Left cardiac atrium (tissue), 4 donors: ENCODE results near the gene EML1. TPM values are rescaled to one million over a fixed set of nuclear protein-coding genes. Genes with fewer than 3 reads are reported as not detected.

Experiments
- ATAC-seq, 2 donors: fragments of 200-7000 bp; cut with Tn5 transposase; one replicate each; pipeline ENCODE4 v1.9.1; 2020; ENCODE audit warnings: mild to moderate bottlenecking in 2 of 2, moderate library complexity in 2 of 2
- DNase-seq: peaks from one replicate; pipeline ENCODE4 v3.0.0-alpha.2; 2020
- intact Hi-C, 2 donors: fragments of 100-400 bp; cut with DNase I; formaldehyde crosslinking; loops; one replicate each; pipeline versions ENCODE4 v1.14.1 to v1.15.1; 2022 to 2023
- total RNA-seq, 2 donors: library from RNA; stranded (reverse); fragmentation: NEBNext Ultra II Directional; extraction: Animal tissue kit (Norgen Biotek cat#: 25700); gene quantifications; one replicate each; pipeline ENCODE4 v1.2.1, GENCODE V29; 2021
- donor health status: DM: no; HTN: yes; CAD: no.
- donor health status: DM: no; HTN: yes; CAD: no; lungs with severe emphysema.
- donor health status: DM: yes; HTN: yes; CAD: no.
- donor health status: Dilated cardiomyopathy.

Gene EML1
- total RNA-seq, 2 donors from 2014 or later: 23.7 to 24.6 TPM

DNA sequence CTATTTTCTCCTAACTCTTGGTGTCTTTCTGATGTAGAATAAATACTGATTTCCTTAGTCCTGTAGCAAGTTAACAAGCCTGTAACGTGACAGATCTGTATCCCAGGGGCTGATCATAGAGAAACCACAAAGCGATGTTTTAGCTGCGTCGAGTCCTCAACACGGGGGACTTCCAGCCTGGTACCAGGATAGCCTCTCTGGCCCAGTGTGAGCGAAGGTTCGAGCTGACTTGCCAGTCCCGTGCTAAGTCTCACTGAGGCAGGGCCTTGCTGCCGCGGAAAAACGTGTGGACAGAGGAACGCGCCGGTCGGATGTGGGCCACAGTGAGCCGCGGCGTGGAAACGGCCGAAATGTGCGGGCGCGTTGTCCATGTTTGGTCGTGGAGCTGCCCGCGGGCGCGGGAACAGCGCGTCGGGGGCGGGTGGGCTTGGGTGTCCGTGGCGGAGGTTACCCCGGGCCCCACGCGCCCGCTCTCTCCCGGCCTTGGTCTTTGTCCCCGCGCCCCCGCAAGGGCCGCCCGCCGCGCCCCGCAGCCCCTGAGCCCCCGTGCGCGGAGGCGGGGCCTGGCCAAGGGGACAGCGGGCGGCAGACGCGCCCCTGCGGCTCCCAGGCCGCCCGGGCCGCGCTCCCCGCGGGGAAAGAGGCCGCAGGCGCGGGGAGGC, 531 bp upstream of the EML1 start:
- intact Hi-C loops: loop anchor here (5.0 kb wide), 2 partner anchors 35 to 60 kb away; no protein-coding TSS in a partner anchor
- peak; percentile 31 to 32 for ATAC-seq
- DNase-seq: peak; percentile 44

DNA sequence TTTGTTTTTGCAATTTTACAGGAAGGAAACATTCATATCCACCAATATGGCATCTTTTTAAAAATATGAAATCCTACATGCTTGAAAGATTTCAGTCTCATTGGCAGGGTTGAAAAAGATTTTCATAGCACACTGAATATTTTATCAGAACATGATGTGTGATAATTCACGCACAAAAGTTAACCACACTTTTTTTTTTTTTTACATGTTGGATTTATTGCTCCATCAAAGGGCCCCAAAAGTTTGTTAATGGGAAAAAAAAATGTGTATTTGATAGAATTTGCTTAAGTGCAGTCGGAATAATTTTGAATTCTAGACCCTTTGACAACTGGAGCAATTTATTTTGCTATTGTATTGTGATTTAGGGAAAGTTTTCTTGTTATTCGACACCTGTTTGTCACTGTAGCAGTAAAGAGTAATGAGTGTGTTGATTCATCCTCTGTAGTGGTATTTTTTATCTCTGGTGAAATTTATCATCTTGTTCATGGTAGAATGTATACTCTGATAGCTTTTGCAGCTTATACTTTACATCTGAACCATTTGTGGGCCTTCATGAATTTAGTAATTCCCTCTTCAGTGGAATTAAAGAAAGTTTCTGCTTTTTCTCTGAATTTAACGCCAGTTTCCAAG, 1.1 kb downstream of the EML1 start:
- ATAC-seq (no peak), DNase-seq (no peak)
- intact Hi-C loops: loop anchor here (5.0 kb wide), 2 partner anchors 37 to 62 kb away; no protein-coding TSS in a partner anchor

DNA sequence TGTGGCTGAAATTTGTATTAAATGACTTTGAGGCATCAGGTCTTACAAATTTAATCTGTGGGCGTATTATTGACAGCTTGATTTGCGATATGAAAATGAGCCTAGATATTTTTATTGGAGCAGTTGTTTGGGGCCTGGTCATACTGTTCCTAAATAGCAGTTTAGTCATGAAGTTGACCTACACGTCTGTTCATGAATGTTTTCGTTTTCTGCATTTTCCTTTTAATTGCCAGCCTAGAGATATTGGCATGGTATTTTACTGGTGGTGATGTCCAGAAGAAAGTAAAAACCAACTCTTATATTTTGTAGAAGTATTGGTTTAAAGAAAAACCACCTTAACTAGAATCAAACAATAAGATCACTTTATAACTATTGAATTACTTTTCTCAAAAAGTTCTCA, 1.8 kb downstream of the EML1 start:
- ATAC-seq (no peak), DNase-seq (no peak)
- intact Hi-C loops: no loop called here

DNA sequence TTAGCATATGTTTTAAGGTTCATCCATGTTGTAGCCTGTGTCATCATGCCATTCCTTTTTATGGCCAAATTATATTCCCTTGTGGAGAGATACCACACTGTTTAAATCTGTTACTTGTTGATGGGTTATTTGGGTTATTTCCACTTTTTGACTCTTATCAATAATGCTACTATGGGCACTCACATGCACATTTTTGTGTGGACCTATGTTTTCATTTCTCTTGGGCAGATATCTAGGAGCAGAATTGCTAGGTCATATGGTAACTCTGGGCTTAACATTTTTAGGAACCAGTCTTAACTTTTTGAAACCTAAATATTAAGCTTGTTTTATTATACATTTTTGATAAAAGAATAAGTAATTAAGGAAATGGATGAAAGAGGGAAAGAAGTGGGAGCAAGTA, 4.0 kb downstream of the EML1 start:
- intact Hi-C loops: no loop called here
- DNase-seq (no peak), ATAC-seq (no peak)

DNA sequence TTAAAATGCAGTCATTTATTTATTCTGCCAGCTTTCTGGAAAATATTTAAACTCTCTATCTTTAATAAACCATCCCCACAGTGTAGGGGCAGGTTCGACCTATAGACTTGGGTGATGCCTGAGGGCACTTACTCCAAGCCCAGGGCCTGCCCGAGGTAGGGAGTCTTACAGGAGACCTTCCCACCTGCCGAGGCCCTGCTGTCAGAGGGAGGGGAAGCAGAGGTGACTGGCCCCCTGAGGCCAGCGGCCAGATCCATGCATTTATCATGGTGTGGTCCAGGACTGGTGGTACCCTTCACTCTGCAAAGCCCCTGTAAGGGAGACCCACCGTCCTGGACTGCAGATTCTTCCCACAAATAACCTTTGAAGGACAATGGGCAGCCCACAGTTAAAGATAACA, 7.6 kb downstream of the EML1 start:
- no peak for DNase-seq
- intact Hi-C loops: loop anchor here in 1 of 2 donors (5.0 kb wide), 1 partner anchor 77 kb away; no protein-coding TSS in a partner anchor

DNA sequence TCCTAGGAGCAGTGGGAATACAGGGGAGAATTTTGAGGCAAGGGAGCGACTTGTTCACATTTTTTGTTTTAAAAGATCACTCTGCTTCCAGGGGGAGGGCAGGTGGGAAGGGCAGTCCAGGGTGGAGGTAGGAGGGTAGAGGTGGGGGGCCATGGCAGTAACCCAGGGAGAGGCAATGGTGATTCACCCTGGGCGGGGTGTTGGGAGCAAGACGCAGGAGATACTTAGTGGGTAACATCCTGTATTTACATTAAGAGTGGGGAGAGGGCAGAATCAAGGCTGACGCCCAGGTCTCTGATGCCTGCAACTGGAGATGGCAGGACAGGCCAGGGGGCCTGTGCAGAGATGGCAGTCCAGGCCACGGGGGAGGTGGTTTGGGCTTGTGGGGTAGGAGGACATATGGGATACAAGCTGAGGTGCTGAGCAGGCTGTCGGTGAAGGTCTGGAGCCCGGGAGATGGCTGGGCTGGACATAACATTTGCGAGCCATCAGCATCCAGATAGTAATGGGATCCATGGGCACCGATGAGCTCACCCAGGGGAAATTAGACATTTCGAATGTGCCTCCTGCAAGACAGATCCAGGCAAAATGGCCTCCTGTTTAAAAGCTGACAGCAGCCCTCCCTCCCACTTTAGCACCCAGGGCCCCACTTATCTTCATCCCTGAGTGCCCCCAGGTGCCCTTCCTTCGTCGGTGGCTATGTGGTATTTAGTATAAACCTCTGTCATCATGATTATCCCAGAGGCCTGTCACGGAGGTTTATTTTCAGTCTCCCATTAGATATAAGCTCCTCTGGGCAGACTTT, 9.3 kb downstream of the EML1 start:
- intact Hi-C loops: loop anchor here in 1 of 2 donors (5.0 kb wide), 1 partner anchor 75 kb away; no protein-coding TSS in a partner anchor
- DNase-seq (no peak), ATAC-seq (peak in 1 of 2 donors; percentile 57)

More for the DNA sequence above, 7.6 kb downstream of the EML1 start:
- ATAC-seq: no peak

DNA sequence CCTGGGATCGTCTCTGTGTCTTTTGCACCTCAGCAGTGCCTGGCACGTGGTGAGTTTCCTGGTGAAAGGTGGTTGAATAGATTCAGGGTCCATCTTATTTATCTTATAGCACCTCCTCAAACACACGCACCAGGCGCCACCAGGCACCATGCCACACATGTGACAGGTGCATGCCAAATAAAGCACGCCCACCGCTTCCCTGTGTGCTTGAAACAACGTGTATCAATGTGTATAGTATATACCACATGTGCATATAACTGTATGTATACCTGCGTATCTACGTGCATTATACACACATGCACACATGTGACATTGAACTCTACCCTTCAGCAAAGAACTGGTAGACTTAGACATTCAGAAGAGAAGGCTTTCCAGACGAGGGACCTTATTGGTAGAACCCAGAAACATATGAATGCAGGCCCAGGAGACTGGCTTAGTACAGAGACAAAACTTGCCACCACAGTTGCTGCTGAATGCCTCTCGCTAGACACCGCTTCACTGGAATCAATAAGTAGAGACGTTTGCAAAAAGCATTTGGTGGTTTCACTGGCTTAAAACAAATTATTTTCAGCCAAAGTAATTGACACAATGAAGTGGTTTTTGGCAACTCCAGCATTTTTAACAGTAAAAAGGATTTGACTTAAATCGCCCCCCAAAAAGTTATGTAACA, 10.0 kb downstream of the EML1 start:
- no peak for ATAC-seq
- intact Hi-C loops: loop anchor here in 1 of 2 donors (5.0 kb wide), 1 partner anchor 74 kb away; no protein-coding TSS in a partner anchor
- no peak for DNase-seq

DNA sequence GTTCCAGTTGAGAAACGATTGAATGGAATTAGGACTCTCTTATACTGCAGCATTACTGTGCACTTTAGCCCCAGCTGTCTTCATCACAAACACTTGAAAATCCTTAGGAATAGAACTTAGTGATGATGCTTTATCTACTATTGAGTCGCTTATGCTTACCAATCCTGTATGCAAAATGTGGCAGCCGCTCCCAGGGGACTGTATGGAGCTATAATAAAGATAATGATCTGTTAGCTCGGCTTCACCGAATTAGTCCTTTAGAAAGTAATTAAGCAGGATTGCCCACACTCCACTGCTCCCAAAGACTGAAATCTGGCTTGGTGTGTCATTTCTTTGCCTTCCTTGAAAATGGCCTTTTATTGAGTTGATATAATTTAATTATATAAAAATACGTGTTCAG, 10.6 kb downstream of the EML1 start:
- ATAC-seq (no peak), DNase-seq (no peak)
- intact Hi-C loops: loop anchor here in 1 of 2 donors (5.0 kb wide), 1 partner anchor 73 kb away; no protein-coding TSS in a partner anchor

DNA sequence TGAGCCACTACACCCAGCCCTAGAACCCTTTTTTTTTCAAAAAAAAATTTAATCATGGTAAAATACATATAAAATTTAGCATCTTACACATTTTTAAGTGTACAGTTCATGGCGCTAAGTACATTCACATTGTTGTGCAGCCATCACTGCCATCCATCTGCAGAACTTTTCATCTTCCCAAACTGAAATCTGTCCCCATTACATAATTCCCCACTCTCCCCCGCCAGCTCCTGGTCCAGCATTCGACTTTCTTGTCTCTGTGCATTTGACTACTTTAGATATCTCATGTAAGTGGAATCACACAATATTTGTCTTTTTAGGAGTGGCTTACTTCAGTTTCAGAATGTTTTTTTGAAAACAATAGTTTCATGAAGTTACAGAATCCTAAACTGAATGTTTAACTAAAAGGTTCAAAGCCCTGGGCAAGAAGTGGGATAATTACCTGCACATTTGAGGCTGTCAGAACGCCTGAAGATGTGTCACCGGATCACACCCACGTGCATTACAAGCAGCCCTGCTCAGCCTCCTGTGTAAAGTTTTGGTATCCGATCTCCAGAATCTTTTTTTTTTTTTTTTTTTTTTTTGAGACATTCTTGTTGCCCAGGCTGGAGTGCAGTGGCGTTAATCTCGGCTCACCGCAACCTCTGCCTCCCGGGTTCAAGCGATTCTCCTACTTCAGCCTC, 12.7 kb downstream of the EML1 start:
- DNase-seq: no peak
- intact Hi-C loops: no loop called here
- no peak for ATAC-seq

DNA sequence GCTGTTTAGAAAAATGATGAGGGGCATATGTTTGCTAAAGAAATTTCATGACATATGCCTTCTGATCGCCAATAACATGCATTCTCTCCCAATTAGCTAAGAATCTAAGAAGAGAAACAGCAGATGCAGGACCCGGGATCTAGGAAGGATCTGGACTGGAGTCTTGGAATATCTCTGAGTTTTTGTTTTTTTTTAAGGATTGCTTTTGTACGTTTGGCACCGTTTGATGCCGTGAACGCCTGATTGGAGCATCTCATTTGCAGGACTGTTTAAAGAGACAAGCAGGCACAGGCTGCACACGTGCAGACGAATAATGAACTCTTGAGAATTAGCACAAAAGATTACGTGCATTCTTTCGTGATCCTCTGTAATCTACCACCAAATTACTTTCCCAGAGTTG, 13.6 kb downstream of the EML1 start:
- DNase-seq: no peak
- ATAC-seq: no peak
- intact Hi-C loops: no loop called here

DNA sequence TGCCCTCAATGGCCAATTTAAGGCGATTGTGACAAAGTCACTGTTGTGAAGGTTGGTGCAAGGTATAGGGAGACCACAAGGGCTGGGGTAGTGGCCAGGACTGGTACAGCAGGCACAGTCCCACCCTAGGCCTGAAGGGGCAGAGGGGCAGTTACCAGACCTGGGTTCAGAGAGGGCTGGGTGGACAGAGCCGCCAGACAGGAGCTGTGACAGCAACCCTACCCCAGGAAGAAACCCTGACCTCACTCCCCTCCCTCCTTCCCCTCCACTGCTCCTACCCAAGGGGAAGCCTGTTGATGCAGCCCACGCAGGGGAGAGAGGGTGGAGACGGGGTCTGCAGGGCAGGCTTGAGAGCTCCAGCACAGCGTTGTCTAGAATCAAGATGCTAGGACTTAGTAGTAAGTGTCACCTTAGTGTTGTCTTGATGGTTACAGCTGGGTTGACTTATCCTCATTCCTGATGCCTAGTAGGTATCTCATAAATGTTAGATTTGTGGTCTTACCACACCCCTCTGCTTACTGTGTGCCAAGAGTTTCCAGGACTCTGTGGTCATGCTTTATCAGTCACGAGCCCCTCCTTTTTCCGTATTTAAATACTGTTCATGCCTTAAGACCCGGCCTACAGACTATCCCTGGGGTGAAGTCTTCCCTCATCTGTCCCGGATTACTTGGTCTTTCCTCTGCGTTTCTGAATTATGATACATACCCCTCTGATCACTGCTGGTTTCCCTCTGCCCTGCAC, 14.4 kb downstream of the EML1 start:
- no peak for DNase-seq
- ATAC-seq: peak in 1 of 2 donors; percentile 29
- intact Hi-C loops: no loop called here

DNA sequence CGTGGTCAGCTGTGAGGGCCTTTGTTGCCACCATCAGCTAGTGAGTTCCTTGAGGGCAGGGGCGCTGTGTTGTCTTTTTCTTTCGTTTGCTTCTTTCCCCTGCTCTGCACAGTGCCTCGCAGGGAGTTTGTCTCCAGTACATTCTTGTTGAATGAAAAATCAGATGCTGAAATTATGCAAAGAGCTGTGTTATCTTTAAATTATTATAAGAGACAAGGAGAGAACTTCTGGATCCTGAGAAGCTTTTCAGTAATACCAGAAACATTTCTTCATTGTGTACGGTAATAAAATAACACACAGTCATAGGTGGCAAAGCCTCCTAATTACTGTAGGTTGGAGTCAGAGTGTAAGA, 14.9 kb downstream of the EML1 start:
- intact Hi-C loops: no loop called here
- DNase-seq: no peak
- ATAC-seq: peak in 1 of 2 donors; percentile 14

DNA sequence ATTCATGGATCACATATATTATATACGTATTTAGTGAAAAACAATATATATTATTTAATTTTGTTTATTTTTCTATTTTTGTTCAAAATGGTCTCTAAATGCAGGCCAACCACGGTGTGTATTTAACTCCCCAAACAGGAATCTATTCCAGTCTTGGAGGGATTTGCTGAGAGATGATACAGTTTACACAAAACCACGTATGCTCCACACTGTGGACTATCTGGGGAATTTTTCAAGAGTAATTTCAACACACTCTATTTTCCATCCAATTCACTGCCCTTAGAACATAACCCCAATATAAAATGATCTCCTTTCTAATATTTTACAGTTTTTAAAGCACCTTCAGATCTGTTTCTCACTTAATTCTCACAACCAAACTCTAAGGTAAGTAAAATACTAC, 15.3 kb downstream of the EML1 start:
- DNase-seq: no peak
- ATAC-seq: peak in 1 of 2 donors; percentile 22
- intact Hi-C loops: no loop called here

DNA sequence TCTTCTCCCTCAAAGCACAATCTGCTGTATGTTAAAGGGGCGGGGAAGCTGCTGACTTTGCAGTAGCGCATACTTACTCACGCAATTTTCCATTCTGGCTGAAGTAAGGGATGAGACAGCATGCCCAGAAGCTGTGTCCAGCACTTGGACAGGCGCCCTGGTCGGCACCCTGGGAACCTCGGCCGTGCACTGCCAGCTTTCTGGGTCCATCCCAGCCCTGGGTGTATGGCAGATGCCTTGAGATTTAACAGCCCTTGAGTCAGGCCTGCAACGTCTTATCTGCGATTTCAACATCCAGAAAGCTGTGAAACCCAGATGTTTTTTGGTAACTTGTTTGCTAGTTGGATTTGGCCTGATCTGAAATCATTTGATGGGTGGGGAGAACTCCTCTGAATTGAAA, 16.1 kb downstream of the EML1 start:
- DNase-seq (peak; percentile 71), ATAC-seq (peak; percentile 91 to 94)
- intact Hi-C loops: no loop called here

DNA sequence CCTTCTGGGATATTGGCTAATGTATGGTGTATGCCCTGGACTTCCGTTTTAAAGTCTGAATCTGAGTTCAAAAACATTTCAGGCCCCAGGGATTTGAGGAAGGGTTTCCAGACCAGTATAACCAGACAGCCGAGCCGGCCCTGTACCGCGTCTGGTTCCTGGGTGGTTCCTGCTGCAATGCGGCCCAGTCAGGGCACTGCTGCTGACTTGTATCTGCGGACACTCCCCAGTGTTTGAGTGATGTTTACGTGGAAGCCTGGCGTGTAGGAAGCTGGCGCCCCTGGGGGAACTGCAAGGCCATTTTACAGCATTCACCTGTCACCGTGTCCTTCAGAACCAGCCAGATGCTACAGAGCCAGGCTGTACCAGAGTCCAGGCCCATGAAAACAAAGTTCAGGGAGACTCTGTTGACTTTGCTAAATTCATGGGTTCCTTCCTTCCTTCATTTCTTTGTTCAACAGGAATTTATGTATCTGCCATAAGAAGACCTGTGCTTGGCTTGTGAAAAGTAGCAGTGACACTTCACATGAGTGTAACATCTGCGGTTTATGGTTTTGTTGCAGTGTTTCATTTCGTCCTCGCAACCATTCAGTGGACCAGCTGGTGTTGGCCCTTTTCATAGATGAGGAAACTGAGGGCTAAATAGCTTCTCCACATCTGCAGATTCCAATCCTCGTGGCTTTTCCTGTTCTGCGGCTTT, 16.8 kb downstream of the EML1 start:
- intact Hi-C loops: loop anchor here in 1 of 2 donors (5.0 kb wide), 1 partner anchor 72 kb away; no protein-coding TSS in a partner anchor
- peak; percentile 37 for DNase-seq
- ATAC-seq: peak; percentile 59 to 74

DNA sequence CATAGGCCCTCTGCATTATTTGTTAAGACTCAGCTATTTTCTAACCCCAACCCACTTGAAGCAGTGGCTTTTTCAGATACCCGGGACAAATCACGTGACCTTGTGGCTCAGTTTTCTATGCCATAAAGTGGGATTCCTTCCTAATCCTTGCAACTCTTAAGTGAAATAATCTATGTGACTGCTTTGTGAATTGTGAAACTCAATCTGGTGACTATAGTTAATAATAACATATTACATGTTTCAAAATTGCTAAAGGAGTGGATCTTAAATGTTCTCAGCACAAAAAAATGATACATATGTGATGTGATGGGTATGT, 17.3 kb downstream of the EML1 start:
- intact Hi-C loops: loop anchor here in 1 of 2 donors (5.0 kb wide), 1 partner anchor 72 kb away; no protein-coding TSS in a partner anchor
- DNase-seq (no peak), ATAC-seq (no peak)

DNA sequence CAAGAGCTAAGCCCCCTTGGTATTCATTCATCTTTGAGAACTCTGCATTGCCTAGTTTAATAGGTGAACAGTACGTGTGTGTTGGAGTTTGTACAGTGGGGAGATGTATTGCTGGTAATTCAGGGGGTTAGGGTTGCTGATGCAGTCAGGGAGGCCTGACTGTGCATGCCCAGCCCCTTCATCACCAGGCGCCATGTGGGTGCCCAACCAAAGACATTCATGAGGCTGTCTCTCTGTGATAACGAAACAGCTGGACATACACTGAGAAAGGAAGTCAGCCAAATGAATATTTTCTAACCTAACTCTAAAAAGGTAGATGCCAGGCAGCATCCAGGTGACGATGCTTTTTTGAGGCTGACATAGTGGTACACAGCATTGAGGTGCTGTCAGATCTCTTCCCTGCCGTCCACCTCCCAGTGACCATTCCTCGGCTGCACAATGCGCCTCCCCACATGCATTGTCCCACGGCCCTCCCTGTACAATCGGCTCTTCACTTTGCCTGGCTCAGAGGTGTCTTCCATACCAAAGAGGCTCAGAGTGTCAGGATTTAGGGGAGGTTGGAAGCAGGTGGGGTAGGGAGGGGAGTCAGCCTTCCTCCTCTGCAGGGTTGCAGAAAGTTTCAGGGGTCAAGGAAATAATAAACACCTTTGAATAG, 19.0 kb downstream of the EML1 start:
- DNase-seq: no peak
- intact Hi-C loops: loop anchor here in 1 of 2 donors (5.0 kb wide), 1 partner anchor 70 kb away; no protein-coding TSS in a partner anchor
- ATAC-seq: no peak
